22Rv1 (cell line): ENCODE data around the gene CNST.
"Not testable (repeated sequence)": the region's sequence is repeated elsewhere in the genome, so short reads cannot be mapped to it uniquely, and the experiment has no call there.

Experiments
- H3K27ac ChIP-seq: fragments of 450-650 bp; 2 replicates; pipeline ENCODE4 v1.5.1; 2017
- ZFX ChIP-seq: fragments of 450-650 bp; IDR thresholded peaks from 2 replicates; pipeline ENCODE4 v1.6.1; 2017; ENCODE audit warnings: antibody characterized with exemption, borderline replicate concordance
- TF ChIP-seq, protein P1 (sequence below): fragments of 450-650 bp; IDR thresholded peaks from 2 replicates; pipeline ENCODE4 v1.5.1; 2017; ENCODE audit warnings: mild to moderate bottlenecking

The CNST gene

DNA sequence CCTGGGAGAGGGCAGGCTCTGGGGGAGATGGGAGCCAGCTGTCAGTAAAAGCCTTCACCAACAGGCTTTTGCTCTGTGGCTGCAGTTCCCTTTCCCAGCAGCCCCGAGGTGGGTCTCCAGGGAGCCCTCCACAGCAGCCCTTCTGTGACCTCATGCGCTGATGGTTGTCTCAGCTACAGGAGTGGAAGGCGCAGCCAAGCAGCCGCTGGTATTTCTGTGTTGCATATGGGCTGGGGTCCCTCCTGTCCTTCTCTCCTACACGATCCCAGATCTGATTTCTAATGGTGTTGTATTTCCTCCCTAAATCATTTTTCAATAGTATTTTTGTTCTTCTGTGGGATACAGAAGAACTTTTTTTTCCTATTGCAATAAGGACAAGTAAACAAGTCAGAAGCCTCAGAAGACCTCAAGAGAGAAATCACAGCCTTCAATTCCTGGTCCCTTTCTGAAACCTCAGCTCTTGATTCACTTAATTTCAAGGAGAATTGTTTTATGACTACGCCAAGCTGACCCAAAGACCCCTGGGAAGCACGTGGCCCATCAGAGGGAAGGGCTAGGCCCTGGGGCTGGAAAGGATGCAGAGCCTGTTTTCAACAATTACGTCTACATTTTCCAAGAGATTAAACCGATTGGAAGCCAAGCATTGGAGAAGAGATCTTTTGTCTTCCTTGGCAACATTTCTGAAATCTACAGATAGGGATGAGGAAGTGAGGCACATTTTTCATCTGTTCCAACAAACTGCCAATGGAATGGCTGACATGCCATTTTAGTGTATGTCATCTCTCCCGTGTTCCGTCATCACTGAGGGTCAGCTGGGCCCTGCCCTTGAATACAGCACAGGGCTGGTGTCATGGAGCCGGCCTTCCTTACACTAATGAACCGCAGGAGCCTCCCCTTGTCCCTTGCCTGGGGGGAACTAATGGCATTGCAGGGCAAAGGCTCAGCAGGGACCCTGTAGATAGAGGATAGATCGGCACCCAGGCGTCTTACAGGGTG lies 115.9 kb downstream of the CNST start:
- H3K27ac ChIP-seq: no peak overlapping the region
- TF ChIP-seq ZFX: no peak
- TF ChIP-seq, protein P1, sequence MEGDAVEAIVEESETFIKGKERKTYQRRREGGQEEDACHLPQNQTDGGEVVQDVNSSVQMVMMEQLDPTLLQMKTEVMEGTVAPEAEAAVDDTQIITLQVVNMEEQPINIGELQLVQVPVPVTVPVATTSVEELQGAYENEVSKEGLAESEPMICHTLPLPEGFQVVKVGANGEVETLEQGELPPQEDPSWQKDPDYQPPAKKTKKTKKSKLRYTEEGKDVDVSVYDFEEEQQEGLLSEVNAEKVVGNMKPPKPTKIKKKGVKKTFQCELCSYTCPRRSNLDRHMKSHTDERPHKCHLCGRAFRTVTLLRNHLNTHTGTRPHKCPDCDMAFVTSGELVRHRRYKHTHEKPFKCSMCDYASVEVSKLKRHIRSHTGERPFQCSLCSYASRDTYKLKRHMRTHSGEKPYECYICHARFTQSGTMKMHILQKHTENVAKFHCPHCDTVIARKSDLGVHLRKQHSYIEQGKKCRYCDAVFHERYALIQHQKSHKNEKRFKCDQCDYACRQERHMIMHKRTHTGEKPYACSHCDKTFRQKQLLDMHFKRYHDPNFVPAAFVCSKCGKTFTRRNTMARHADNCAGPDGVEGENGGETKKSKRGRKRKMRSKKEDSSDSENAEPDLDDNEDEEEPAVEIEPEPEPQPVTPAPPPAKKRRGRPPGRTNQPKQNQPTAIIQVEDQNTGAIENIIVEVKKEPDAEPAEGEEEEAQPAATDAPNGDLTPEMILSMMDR: no peak

DNA sequence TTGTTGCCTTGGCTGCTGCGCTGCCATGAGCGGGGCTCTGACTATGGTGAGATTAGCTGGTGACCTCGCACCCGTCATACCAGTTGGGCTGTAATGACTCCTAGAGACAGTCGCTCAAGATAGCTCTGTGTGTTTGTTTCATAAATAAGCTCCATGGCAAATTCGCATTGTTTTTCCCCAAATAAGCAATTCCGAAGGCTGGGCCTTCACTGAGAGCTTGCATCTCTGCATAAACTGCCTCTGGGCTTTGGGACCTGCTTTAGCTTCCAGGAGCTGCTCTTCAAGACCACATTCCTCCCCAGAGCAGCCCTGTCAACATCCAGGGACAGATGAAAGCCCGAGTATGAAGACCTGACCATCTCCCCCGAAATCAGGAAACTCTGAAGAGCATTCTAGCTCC lies 117.3 kb downstream of the CNST start:
- TF ChIP-seq ZFX: no peak
- TF ChIP-seq, protein P1: no peak
- no peak overlapping the region for H3K27ac ChIP-seq

DNA sequence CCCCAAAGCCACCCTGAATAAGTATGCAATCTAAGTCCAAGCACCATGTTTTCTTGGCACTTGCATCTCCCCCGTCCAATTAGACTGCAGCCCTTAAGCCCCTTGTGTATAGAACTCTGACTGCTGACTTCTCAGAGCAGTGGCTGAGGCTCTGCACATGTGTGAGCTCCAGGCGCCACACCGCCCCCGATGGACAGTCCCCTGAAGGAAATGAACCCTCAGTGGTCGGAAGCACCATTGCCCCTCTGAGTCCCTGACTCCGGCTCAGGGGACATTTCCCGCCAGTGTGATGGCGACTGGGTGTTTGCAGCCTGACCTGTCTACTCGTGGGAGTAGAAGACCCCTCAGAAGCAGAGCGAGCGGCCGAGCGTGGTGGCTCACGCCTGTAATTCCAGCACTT lies 120.7 kb downstream of the CNST start:
- TF ChIP-seq, protein P1: peak; percentile 21; the same call in 1 of the 2 replicates
- no peak for TF ChIP-seq ZFX
- H3K27ac ChIP-seq: no peak overlapping the region

DNA sequence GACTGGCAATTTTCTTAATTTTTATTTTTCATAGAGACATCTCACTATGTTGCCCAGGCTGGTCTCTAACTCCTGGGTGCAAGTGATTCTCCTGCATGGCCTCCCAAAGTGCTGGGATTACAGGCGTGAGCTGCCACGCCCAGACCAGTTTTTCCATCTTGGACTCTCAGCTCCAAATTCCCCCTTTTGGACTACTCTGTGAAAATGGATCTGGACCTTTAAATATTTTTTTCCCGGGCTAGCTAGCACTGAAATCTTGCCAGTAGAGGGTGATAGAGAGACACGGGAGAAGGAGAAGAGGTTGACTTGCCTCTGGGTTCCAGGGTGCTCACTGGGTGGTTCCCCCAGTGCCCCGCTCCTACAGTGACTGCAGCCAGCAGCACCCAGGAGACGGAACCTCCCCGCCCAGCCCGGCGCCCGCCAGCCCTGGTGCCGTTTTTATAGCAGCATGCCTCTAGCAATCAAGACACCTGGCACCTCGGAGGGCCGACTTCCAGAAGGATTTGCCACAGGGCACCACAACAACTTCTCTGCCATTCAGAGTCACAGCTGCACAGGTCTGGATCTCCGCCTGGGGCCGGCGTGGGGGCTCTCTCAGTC lies 123.3 kb downstream of the CNST start:
- TF ChIP-seq, protein P1: peak; percentile 99
- no peak for TF ChIP-seq ZFX
- no peak overlapping the region for H3K27ac ChIP-seq

DNA sequence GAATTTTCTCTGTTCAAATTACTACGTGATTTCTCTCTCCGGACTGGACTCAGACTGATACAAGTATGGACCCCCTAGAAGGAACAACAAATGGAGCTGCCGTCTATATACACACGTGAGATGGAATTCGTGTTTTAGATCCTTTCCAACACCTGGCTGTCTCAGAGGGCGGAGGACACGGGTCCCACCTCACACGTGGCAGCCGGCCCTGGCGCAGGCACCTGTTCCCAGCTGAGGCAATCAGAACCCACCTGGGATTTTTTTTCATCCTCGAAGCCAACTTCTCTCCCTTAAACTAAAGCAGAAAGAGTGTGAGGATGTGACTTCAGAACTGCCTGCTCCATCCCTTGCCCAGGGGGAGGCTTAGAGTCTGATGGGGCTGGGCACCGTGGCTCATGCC lies 123.8 kb downstream of the CNST start:
- TF ChIP-seq ZFX: no peak
- TF ChIP-seq, protein P1: no peak
- H3K27ac ChIP-seq: no peak overlapping the region

DNA sequence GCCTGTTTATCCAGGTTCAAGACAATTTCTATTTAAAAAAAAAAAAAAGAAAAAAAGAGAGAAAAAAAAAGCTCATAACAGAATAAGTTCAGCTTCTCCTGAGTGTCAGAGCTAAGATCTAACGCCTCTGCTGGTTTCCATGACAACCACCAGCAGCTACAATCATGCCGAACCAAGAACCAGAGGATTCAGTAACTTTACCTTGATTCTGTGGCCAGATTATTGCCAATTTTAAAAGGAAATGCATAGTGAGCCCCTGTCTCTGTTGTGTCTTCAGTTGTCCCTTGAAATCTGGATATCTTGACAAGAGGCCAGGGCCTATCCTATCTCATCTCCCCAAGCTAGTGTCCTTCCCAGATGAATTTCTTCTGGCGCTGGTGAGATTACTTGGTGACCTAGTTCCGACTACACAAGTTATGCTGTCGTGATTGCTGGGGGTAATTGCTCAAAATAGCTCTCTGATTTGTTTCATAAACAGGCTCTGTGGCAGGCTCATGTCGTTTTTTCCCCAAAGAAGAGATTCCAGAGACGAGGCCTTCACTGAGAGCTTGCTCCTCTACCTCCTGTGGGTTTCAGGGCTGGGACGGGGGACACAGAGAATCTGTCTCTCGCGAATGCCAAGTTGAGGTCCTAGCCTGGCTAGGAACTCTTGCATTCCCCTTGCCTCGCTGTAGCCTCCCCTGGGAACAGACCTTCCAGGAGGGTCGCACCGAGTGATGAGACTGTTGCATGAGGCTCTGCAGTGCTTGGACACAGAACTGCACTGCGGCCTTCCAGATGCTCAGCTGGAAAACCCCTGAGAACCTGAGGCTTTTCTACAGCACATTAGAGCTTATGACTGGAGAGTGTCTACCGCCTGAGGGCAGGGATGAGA lies 125.6 kb downstream of the CNST start:
- TF ChIP-seq, protein P1: no peak
- TF ChIP-seq ZFX: no peak
- H3K27ac ChIP-seq: no peak overlapping the region

DNA sequence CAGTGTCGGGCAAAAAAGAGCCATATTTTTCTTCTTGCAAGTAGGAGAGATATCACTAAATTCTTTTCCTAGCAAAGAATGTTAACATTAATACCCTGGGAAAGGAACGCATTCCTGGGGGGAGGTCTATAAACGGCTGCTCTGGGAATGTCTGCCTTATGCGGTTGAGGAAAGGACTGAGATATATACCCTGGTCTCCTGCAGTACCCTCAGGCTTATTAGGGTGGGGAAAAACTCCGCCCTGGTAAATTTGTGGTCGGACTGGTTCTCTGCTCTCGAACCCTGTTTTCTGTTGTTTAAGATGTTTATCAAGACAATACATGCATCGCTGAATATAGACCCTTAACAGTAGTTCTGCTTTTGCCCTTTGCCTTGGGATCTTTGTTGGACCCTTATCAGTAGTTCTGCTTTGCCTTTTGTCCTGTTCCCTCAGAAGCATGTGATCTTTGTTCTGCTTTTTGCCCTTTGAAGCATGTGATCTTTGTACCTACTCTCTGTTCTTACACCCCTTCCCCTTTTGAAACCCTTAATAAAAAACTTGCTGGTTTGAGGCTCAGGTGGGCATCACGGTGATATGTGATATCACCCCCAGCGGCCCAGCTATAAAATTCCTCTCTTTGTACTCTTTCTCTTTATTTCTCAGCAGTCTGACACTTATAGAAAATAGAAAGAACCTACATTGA lies 128.1 kb downstream of the CNST start:
- not testable (repeated sequence) for H3K27ac ChIP-seq
